Erythroblast (primary cell): ENCODE measurements around the gene TJAP1.

Experiments
- GATA1 ChIP-seq: IDR thresholded peaks from 2 replicates; pipeline ENCODE4 v1.6.1; 2011; ENCODE audit warnings: low read depth, mild to moderate bottlenecking, control low read depth, low read length, moderate library complexity
- POLR2A ChIP-seq: IDR thresholded peaks from 2 replicates; pipeline ENCODE4 v1.6.1; 2011; ENCODE audit warnings: mild to moderate bottlenecking, low read length

GRCh38 chr6:43497689-43498088 is 20.3 kb downstream of the TJAP1 start:
- no peak for TF ChIP-seq POLR2A
- TF ChIP-seq GATA1, result no peak
